ENCODE results near the gene TMEM9. TPM values are rescaled to one million over a fixed set of nuclear protein-coding genes. Genes with fewer than 3 reads are reported as not detected.

Gene TMEM9
- 100 to 1,000 TPM; 144 to 179 (median 151) TPM for polyA plus RNA-seq (ENCODE audit: insufficient read length in 4 of 4)

GRCh38 chr1:201154389-201155165 is at the start of gene TMEM9:
TMEM9 (minus strand) TSS chr1:201154474; CDS start chr1:201153923, 551 bp downstream.
- DNase-seq (ENCODE audit: low read depth in 4 of 4, low spot score in 3 of 4): peak; percentile 97 to 99 (median 98)

GRCh38 chr1:201198598-201198997 is 44.3 kb upstream of the TMEM9 start:
- DNase-seq (ENCODE audit: low read depth in 4 of 4, low spot score in 3 of 4): no peak

GRCh38 chr1:201194046-201194445 is 39.8 kb upstream of the TMEM9 start:
- DNase-seq (ENCODE audit: low read depth in 4 of 4, low spot score in 3 of 4): no peak

- no peak for DNase-seq (ENCODE audit: low read depth in 4 of 4, low spot score in 3 of 4)
Measured at GRCh38 chr1:201192261-201192788, 38.1 kb upstream of the TMEM9 start.

- no peak for DNase-seq (ENCODE audit: low read depth in 4 of 4, low spot score in 3 of 4)
Measured at GRCh38 chr1:201191653-201192260, 37.5 kb upstream of the TMEM9 start.

- DNase-seq (ENCODE audit: low read depth in 4 of 4, low spot score in 3 of 4): no peak
Measured at GRCh38 chr1:201190624-201191051, 36.4 kb upstream of the TMEM9 start, which contains the start of gene IGFN1. IGFN1 (plus strand) TSS chr1:201190824; CDS start chr1:201193294, 2,470 bp downstream.

GRCh38 chr1:201190005-201190404 is 35.7 kb upstream of the TMEM9 start:
- DNase-seq (ENCODE audit: low read depth in 4 of 4, low spot score in 3 of 4): no peak

GRCh38 chr1:201189085-201189484 is 34.8 kb upstream of the TMEM9 start:
- no peak for DNase-seq (ENCODE audit: low read depth in 4 of 4, low spot score in 3 of 4)

GRCh38 chr1:201186192-201186591 is 31.9 kb upstream of the TMEM9 start:
- DNase-seq (ENCODE audit: low read depth in 4 of 4, low spot score in 3 of 4): no peak

GRCh38 chr1:201185527-201186128 is 31.4 kb upstream of the TMEM9 start:
- DNase-seq (ENCODE audit: low read depth in 4 of 4, low spot score in 3 of 4): no peak

GRCh38 chr1:201185123-201185453 is 30.8 kb upstream of the TMEM9 start:
- no peak for DNase-seq (ENCODE audit: low read depth in 4 of 4, low spot score in 3 of 4)

- peak in 1 of 4 donors; percentile 39 for DNase-seq (ENCODE audit: low read depth in 4 of 4, low spot score in 3 of 4)
Measured at GRCh38 chr1:201184307-201185122, 30.2 kb upstream of the TMEM9 start.

GRCh38 chr1:201183753-201184152 is 29.5 kb upstream of the TMEM9 start:
- no peak for DNase-seq (ENCODE audit: low read depth in 4 of 4, low spot score in 3 of 4)

GRCh38 chr1:201183209-201183608 is 28.9 kb upstream of the TMEM9 start:
- no peak for DNase-seq (ENCODE audit: low read depth in 4 of 4, low spot score in 3 of 4)

GRCh38 chr1:201181726-201182125 is 27.5 kb upstream of the TMEM9 start:
- no peak for DNase-seq (ENCODE audit: low read depth in 4 of 4, low spot score in 3 of 4)

- no peak for DNase-seq (ENCODE audit: low read depth in 4 of 4, low spot score in 3 of 4)
Measured at GRCh38 chr1:201181323-201181722, 27.0 kb upstream of the TMEM9 start.

- DNase-seq (ENCODE audit: low read depth in 4 of 4, low spot score in 3 of 4): no peak
Measured at GRCh38 chr1:201180901-201181300, 26.6 kb upstream of the TMEM9 start.

- no peak for DNase-seq (ENCODE audit: low read depth in 4 of 4, low spot score in 3 of 4)
Measured at GRCh38 chr1:201180141-201180540, 25.9 kb upstream of the TMEM9 start.

GRCh38 chr1:201178718-201179117 is 24.4 kb upstream of the TMEM9 start:
- no peak for DNase-seq (ENCODE audit: low read depth in 4 of 4, low spot score in 3 of 4)

GRCh38 chr1:201176940-201177339 is 22.7 kb upstream of the TMEM9 start:
- DNase-seq (ENCODE audit: low read depth in 4 of 4, low spot score in 3 of 4): no peak
